NCI-H226 (cell line): Measurements from ENCODE around the gene HSPBP1.
A peak's percentile ranks its signal among the peaks of the same experiment; 100 is the strongest.

Source experiments
- DNase-seq: peaks from one replicate; pipeline ENCODE4 v3.0.0-alpha.2; 2015

HSPBP1 gene

DNA sequence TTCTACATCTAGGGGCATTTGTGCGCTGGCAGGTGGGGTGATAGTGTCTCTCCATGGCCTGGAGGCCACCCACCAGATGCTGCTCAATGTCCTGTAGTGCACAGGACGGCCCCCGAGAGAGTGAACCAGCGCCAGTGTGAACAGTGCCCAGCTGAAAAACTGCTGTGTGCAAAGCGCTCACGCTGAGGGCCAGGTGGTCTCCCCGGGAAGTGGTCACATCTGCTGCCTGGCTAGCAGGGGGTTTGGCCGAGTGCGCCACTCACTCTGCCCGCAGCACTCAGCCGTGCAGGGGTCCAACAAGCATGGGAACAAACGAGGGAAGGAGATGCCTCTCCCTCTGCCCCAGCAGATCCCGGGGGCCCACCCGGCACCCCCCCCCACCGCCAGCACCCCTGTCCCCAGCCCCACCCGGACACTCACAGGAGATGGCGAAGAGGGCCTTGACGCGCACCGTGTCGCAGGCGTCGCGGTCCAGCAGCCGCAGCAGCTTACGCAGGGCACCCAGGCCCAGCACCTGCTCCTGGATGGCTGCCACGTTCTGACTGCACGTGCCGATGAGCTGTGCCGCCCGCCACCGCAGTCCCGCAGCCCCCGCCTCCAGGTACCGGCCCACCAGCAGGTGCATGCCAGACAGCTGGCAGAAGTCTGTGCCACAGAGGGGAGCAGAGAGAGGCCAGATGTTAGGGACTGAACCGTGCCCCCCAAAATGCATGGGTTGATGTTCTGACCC, 5.8 kb downstream of the HSPBP1 start:
- no peak for DNase-seq

- no peak for DNase-seq
These were observed 7.8 kb downstream of the HSPBP1 start for GRCh38 chr19:55272142-55272541.

GRCh38 chr19:55270172-55270942, 9.6 kb downstream of the HSPBP1 start:
- DNase-seq: no peak

GRCh38 chr19:55269299-55269698, 10.6 kb downstream of the HSPBP1 start:
- DNase-seq: no peak

DNA sequence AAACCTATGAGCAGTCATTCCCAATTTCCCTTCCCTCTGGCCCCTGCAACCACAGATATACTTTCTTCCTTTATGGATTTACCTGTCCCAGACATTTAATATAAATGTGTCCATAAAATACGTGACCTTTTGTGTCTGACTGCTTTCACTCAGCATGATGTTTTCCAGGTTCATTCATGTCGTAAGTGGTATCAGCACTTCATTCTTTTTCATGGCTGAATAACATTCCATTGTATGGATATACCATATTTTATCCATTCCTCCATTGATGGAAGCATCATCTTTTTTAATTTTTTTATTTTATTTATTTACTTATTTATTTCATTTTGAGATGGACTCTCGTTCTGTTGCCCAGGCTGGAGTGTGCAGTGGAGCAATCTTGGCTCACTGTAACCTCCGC, 13.1 kb downstream of the HSPBP1 start:
- no peak for DNase-seq

GRCh38 chr19:55266404-55266803, 13.5 kb downstream of the HSPBP1 start:
- no peak for DNase-seq

GRCh38 chr19:55265723-55266386, 14.1 kb downstream of the HSPBP1 start:
- no peak for DNase-seq

GRCh38 chr19:55265173-55265572, 14.7 kb downstream of the HSPBP1 start:
- no peak for DNase-seq

DNA sequence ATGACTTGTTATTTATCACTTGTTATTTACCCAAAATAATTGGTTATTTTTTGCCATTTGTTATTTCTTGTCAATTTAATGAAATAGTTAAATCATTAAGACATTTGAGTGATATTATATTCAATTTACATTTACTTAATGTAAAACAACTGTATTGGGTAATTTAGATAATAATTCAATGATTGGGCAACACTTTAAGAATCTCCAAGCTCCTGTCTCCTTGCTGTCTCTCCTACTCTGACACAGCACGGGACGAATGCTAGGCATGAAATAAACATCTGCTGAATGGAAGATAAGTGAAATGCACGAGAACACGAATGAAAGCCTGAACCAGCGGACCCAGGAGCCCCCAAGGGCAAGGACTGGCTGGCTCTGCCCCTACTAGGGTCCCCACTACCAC, 15.4 kb downstream of the HSPBP1 start:
- no peak for DNase-seq

GRCh38 chr19:55262359-55262758, 17.6 kb downstream of the HSPBP1 start:
- DNase-seq: no peak

DNA sequence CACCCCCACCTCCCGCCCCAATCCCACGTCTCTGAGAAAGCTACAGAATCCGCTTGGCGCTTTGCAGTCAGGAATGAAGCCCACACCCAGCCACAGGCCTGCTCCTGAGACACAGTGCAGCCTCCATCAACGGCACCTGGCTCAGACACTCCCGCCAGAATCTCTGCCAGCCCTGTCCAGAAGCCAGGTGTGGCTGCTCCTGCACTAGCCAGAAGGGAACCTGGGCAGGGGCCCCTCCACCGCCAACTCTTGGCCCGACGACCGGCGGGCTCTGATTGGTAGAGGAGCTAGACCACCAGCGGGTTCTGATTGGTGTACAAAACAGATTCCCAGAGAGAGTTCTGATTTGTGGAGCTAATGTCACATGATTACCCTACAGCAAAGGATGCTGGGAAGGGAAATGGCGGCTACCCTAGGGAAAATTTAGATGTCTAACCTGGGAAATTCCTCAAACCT, 18.2 kb downstream of the HSPBP1 start:
- DNase-seq: no peak

DNA sequence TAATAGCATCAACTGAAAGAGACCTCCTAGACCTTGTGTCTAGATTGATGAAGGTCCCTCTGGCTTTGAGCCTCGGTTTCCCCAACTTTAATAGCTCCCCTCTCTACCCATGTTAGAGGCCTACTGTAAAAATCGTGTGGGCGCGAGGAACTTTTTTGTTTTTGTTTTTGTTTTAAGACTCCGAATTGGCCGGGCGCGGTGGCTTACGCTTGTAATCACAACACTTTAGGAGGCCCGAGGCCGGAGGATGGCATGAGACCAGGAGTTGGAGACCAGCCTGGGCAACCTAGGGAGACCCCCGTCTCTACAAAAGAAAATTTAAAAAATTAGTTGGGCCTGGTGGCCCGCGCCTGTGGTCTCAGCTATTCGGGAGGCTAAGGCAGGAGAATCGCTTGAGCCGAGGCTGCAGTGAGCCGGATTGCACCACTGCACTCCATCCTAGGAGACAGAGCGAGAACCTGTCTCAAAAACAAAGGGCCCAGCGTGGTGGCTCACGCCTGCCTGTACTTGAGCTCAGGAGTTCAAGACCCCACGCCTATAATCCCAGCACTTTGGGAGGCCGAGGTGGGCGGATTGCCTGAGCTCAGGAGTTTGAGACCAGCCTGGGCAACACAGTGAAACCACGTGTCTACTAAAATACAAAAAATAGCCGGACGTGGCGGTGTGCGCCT, 20.2 kb downstream of the HSPBP1 start:
- DNase-seq: no peak

GRCh38 chr19:55258828-55259539, 20.9 kb downstream of the HSPBP1 start, which contains the start of gene PPP6R1:
Gene PPP6R1 (minus strand): TSS chr19:55259017. CDS start chr19:55247103, 11,914 bp downstream.
- DNase-seq: peak; percentile 100

DNA sequence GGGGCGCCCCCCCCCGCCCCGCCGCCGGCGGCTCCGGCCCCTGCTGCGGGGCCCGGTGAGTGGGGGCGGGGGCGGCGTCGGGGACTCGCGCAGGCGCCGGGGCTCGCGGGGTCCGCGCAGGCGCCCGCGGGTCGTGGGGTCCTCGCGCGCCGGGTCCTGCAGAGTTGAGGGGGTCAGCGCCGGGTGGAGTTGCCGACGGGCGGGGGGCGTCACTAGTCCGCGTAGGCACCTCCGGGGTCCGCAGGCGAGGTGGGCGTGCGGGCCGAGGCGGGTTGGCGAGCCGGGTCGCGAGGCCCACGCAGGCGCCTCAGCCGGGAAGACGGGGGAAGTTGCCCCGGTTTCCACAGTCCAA, 21.5 kb downstream of the HSPBP1 start:
- no peak for DNase-seq

DNA sequence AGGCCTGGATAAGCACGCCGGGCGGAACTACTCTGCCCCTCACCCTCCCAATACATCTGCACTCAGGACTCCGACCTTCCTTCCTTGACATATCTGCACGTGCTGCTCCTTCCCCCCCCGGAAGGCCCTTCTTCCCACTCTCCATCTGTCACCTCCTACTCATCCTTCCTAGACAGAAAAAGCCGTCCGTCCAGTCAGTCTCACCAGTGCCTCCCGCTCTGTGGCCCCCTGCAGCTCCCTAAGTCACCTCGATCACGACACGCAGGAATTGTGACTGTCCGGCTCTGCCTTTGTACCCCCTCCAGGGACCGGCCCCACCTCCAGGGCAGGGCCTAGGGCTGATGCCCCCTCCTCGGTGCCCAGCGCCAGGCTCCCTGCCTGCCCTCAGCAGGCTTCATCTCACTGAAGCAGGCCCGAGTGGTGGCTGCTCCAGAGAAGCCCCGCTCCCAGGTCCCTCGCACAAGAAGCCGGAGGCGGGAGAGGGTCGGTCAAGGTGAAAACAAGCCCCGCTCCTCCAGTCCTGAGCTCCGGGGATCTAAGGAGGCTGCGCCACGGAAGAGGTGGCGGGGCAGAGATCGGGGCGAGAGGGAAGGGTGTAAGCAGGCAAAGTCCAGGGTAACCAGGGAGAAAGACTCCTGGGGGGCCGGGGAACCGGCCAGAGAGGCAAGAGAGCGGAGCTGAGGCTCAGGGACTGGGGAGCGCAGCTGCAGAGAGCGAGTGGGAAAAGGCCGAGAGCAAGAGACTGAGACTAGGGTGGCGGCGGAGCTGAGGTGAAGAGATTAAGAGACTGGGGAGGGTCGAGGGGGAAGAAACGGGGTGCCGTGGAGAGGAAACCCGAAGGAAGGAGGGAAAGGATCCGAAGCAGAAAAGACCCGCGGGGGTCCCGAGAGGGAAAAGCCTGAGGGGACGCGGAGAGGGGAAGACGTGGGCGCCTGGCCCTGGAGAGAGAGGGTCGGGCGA, 22.2 kb downstream of the HSPBP1 start:
- DNase-seq: no peak

DNA sequence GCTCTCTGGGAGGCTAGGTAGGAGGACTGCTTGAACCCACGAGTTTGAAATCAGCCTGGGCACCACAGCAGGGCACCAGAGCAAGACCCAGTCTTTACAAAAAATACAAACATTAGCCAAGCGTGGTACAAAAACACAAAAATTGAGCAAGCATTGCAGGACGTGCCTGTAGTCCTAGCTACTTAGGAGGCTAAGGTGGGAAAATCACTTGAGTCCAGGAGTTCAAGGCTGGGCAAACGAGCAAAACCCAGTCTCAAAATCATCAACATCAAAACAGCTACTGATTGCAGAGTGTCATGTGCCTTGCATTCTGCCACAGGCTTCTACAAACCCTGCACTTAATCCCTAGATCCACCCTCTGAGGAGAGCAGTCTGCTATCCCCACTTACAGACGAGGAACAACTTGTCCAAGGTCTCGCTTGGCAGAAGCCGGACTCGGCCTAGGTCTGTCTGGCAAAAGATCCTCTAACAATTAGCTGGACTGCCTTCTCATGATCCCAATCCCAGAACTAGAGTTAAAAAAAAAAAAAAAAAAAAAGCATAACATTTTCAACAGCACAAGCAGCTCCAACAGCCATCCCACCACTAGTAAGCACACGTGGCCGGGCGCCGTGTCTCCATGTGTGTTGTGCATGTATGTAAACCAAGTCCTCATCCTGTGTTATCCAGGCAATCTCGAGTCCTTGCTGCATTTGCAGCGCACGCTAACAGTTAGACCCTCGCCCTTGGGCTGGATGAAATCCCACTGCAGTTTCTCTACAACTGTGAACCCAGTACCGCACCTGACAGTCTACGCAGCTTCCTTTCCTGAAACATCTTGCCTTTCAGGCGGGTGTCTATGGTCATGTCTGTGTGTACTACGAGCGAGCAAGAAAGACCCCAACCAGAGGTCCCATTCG, 23.1 kb downstream of the HSPBP1 start:
- no peak for DNase-seq

- DNase-seq: peak; percentile 15
These were observed 24.1 kb downstream of the HSPBP1 start for GRCh38 chr19:55255618-55256423.

DNA sequence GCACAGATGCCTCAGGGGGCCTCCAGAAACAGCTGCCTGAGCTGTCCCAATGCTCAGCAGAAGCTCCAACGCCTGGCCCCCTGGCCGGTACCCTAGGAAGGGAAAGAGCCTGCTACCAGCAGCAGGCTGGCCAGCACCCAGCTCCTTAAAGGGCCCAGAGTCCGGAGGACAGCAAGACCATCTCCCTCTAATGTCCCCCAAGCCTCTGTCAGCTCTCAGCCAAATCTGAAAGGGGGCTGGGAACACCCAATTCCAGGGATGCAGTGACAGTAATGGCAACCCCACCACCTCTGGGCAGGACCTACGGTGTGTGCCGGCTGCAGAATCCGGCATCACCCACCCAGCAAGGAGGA, 25.3 kb downstream of the HSPBP1 start:
- DNase-seq: no peak

DNA sequence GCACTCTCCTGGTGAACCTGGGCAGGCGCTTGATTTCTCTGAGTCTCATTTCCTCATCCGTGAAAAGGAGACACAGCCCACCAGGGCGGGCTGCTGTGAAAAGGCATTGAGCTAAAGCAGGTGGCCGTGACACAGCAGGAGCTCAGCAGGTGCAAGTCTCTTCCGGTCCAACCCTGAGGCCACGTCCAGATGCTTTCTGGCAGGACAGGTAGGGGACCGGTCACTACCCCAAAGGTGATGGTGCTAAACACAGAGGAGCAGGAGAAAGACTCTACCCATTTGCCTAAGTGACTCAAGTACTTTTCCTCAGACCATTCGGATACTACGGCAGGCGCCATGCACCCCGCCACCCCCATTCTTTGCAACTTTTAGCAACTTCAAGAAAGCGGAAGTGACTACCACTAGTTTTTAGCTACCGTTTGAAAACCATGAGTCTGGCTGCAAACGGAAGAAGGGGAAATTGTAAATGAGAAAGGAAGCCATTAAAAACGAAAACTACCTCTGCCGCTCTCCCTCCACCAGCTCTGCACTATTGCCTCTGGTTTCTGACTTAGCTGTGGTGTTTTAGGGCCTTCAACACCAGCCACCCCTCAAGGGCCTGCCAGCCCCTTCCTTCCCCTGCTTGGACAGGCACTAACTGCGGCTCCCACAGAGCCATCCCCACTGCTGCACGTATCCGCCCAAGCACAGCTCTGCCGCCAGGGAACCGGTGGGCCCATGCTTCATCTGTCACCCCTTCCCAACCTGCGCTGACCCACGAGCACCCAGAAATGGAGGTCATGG, 25.9 kb downstream of the HSPBP1 start:
- no peak for DNase-seq
